ENCODE results near the gene TSHZ2.

- TF ChIP-seq CHD2 (IDR thresholded peaks at IDR 0.05; ENCODE audit: low read depth, low read length) (no peak), EP300 (IDR thresholded peaks at IDR 0.05; ENCODE audit: low read length) (no peak), CTCF (IDR thresholded peaks at IDR 0.05 in 2 of 3, conservative IDR thresholded peaks at IDR 0.05 in 1 of 3; ENCODE audit: insufficient read depth in 2 of 3, low read depth in 1 of 3, low read length in 3 of 3) (no peak), MAX (CRISPR knock-in tag; IDR thresholded peaks at IDR 0.05) (no peak), ZNF175 (CRISPR knock-in tag; IDR thresholded peaks at IDR 0.05; ENCODE audit: low read depth) (no peak), NFIX (CRISPR knock-in tag; IDR thresholded peaks at IDR 0.05; ENCODE audit: low read depth) (no peak), POLR2AphosphoS5 (IDR thresholded peaks at IDR 0.05; ENCODE audit: control insufficient read depth, insufficient read depth, low read depth, low read length) (no peak), CBX2 (IDR thresholded peaks at IDR 0.05; ENCODE audit: insufficient read depth, low read length, poor library complexity, severe bottlenecking) (no peak), POU5F1 (IDR thresholded peaks at IDR 0.05; ENCODE audit: borderline replicate concordance, low read depth, low read length, partially characterized antibody) (no peak), EZH2 (IDR thresholded peaks at IDR 0.05; ENCODE audit: borderline replicate concordance, low read depth, low read length) (no peak), ZNF253 (CRISPR knock-in tag; conservative IDR thresholded peaks at IDR 0.05) (no peak), GABPA (tag; conservative IDR thresholded peaks at IDR 0.05; ENCODE audit: low read depth) (no peak)
Measured at GRCh38 chr20:53159160-53159559, 187.0 kb downstream of the TSHZ2 start.
